ENCODE results near the gene PRRX1. TPM values are rescaled to one million over a fixed set of nuclear protein-coding genes. Genes with fewer than 3 reads are reported as not detected.

PRRX1 gene
- not detected for polyA plus RNA-seq

GRCh38 chr1:170664093-170664827 lies at the start of gene PRRX1:
Gene PRRX1, plus strand, starts transcription at chr1:170664131. Its CDS starts 88 bp downstream, at chr1:170664219.
- Mint-ChIP-seq H3K27me3 (ENCODE audit: low read depth in 3 of 3) (peaks cover 29 to 62% (median 35%) of the 10 kb centered on the region in 3 donors), H3K36me3 (peaks cover 0 to under 1% (median 0%) of the 10 kb centered on the region in 3 donors), H3K4me1 (peaks cover 0 to 1% of the 10 kb centered on the region in 2 donors), H3K9me3 (peaks cover 0 to 11% (median 2%) of the 10 kb centered on the region in 6 donors), H3K27ac (no peak within 1 kb of the TSS), H3K4me3 (peak within 1 kb of the TSS in 1 of 5 donors; percentile 33)
- DNase-seq = no peak

GRCh38 chr1:170617591-170618330 lies 46.2 kb upstream of the PRRX1 start:
- Mint-ChIP-seq H3K4me3 (no peak overlapping the region), H3K4me1 (no peaks in the 10 kb centered on the region), H3K9me3 (peaks cover under 1 to 20% (median 4%) of the 10 kb centered on the region in 6 donors), H3K27me3 (ENCODE audit: low read depth in 3 of 3) (peaks cover 0 to 25% (median 4%) of the 10 kb centered on the region in 3 donors), H3K27ac (no peak overlapping the region), H3K36me3 (no peaks in the 10 kb centered on the region)
- no peak for DNase-seq

GRCh38 chr1:170618421-170618820 lies 45.5 kb upstream of the PRRX1 start:
- Mint-ChIP-seq H3K4me1 (no peaks in the 10 kb centered on the region), H3K27ac (no peak overlapping the region), H3K36me3 (no peaks in the 10 kb centered on the region), H3K4me3 (no peak overlapping the region), H3K27me3 (ENCODE audit: low read depth in 3 of 3) (peaks cover 0 to 25% (median 2%) of the 10 kb centered on the region in 3 donors), H3K9me3 (peaks cover 0 to 14% (median 1%) of the 10 kb centered on the region in 6 donors)
- DNase-seq = no peak

GRCh38 chr1:170619241-170620028 lies 44.5 kb upstream of the PRRX1 start:
- H3K27ac Mint-ChIP-seq = no peak overlapping the region
- H3K36me3 Mint-ChIP-seq = no peaks in the 10 kb centered on the region
- DNase-seq = no peak
- H3K4me3 Mint-ChIP-seq = no peak overlapping the region
- peaks cover 0 to 14% (median 0%) of the 10 kb centered on the region in 6 donors for H3K9me3 Mint-ChIP-seq
- peaks cover 0 to 25% (median 2%) of the 10 kb centered on the region in 3 donors for H3K27me3 Mint-ChIP-seq (ENCODE audit: low read depth in 3 of 3)
- H3K4me1 Mint-ChIP-seq = no peaks in the 10 kb centered on the region

GRCh38 chr1:170620164-170620563 lies 43.8 kb upstream of the PRRX1 start:
- no peak overlapping the region for H3K4me3 Mint-ChIP-seq
- no peak overlapping the region for H3K27ac Mint-ChIP-seq
- no peaks in the 10 kb centered on the region for H3K4me1 Mint-ChIP-seq
- no peak for DNase-seq
- no peaks in the 10 kb centered on the region for H3K36me3 Mint-ChIP-seq
- H3K9me3 Mint-ChIP-seq = peaks cover 0 to 7% (median 0%) of the 10 kb centered on the region in 6 donors
- peaks cover 0 to 20% (median 2%) of the 10 kb centered on the region in 3 donors for H3K27me3 Mint-ChIP-seq (ENCODE audit: low read depth in 3 of 3)

- no peaks in the 10 kb centered on the region for H3K36me3 Mint-ChIP-seq
- peaks cover 0 to 3% (median 0%) of the 10 kb centered on the region in 6 donors for H3K9me3 Mint-ChIP-seq
- peaks cover 0 to 10% (median 0%) of the 10 kb centered on the region in 3 donors for H3K27me3 Mint-ChIP-seq (ENCODE audit: low read depth in 3 of 3)
- DNase-seq = no peak
- H3K27ac Mint-ChIP-seq = no peak overlapping the region
- no peaks in the 10 kb centered on the region for H3K4me1 Mint-ChIP-seq
- H3K4me3 Mint-ChIP-seq = no peak overlapping the region
Observed at GRCh38 chr1:170623171-170623570, 40.8 kb upstream of the PRRX1 start.

- H3K9me3 Mint-ChIP-seq = peaks cover 0 to 3% (median 0%) of the 10 kb centered on the region in 6 donors
- H3K27me3 Mint-ChIP-seq (ENCODE audit: low read depth in 3 of 3) = peaks cover 0 to 8% (median 0%) of the 10 kb centered on the region in 3 donors
- H3K27ac Mint-ChIP-seq = no peak overlapping the region
- H3K36me3 Mint-ChIP-seq = no peaks in the 10 kb centered on the region
- H3K4me1 Mint-ChIP-seq = no peaks in the 10 kb centered on the region
- DNase-seq = no peak
- no peak overlapping the region for H3K4me3 Mint-ChIP-seq
Observed at GRCh38 chr1:170624146-170624545, 39.8 kb upstream of the PRRX1 start.

- Mint-ChIP-seq H3K36me3 (no peaks in the 10 kb centered on the region), H3K27ac (no peak overlapping the region), H3K9me3 (peaks cover 0 to 5% (median 0%) of the 10 kb centered on the region in 6 donors), H3K27me3 (ENCODE audit: low read depth in 3 of 3) (peaks cover 5 to 6% (median 6%) of the 10 kb centered on the region in 3 donors), H3K4me1 (no peaks in the 10 kb centered on the region), H3K4me3 (no peak overlapping the region)
- DNase-seq = no peak
Observed at GRCh38 chr1:170630977-170631376, 33.0 kb upstream of the PRRX1 start.

- no peak for DNase-seq
- no peak overlapping the region for H3K4me3 Mint-ChIP-seq
- no peak overlapping the region for H3K27ac Mint-ChIP-seq
- H3K4me1 Mint-ChIP-seq = no peaks in the 10 kb centered on the region
- peaks cover 6 to 7% (median 6%) of the 10 kb centered on the region in 3 donors for H3K27me3 Mint-ChIP-seq (ENCODE audit: low read depth in 3 of 3)
- H3K36me3 Mint-ChIP-seq = no peaks in the 10 kb centered on the region
- peaks cover 0 to 5% (median 3%) of the 10 kb centered on the region in 6 donors for H3K9me3 Mint-ChIP-seq
Observed at GRCh38 chr1:170634293-170634692, 29.6 kb upstream of the PRRX1 start.

- H3K27me3 Mint-ChIP-seq (ENCODE audit: low read depth in 3 of 3) = peaks cover 6 to 8% (median 7%) of the 10 kb centered on the region in 3 donors
- no peak overlapping the region for H3K27ac Mint-ChIP-seq
- H3K36me3 Mint-ChIP-seq = no peaks in the 10 kb centered on the region
- no peaks in the 10 kb centered on the region for H3K4me1 Mint-ChIP-seq
- no peak for DNase-seq
- no peak overlapping the region for H3K4me3 Mint-ChIP-seq
- H3K9me3 Mint-ChIP-seq = peaks cover 0 to 6% (median 2%) of the 10 kb centered on the region in 6 donors
Observed at GRCh38 chr1:170634824-170635410, 29.0 kb upstream of the PRRX1 start.

GRCh38 chr1:170640581-170640980 lies 23.4 kb upstream of the PRRX1 start:
- Mint-ChIP-seq H3K9me3 (peaks cover 0 to 6% (median 1%) of the 10 kb centered on the region in 6 donors), H3K27me3 (ENCODE audit: low read depth in 3 of 3) (peaks cover 0 to 7% (median 2%) of the 10 kb centered on the region in 3 donors), H3K27ac (no peak overlapping the region), H3K36me3 (no peaks in the 10 kb centered on the region), H3K4me1 (no peaks in the 10 kb centered on the region), H3K4me3 (no peak overlapping the region)
- no peak for DNase-seq

GRCh38 chr1:170657275-170657853 lies 6.6 kb upstream of the PRRX1 start:
- no peak for DNase-seq
- Mint-ChIP-seq H3K4me1 (no peaks in the 10 kb centered on the region), H3K9me3 (peaks cover 0 to 12% (median under 1%) of the 10 kb centered on the region in 6 donors), H3K27me3 (ENCODE audit: low read depth in 3 of 3) (peaks cover 16 to 35% (median 17%) of the 10 kb centered on the region in 3 donors), H3K27ac (no peak overlapping the region), H3K4me3 (no peak overlapping the region), H3K36me3 (no peaks in the 10 kb centered on the region)

All from immature natural killer cell (primary cell).